Lung (tissue), 12 donors: ENCODE results near the gene GPC6. TPM values are rescaled to one million over a fixed set of nuclear protein-coding genes. Genes with fewer than 3 reads are reported as not detected.

Experiments
- ATAC-seq: fragments of 200-7000 bp; cut with Tn5 transposase; one replicate; pipeline ENCODE4 v1.9.1; 2020; ENCODE audit warnings: moderate number of reproducible peaks; ENCODE audit not compliant: insufficient read depth, low FRiP score
- DNase-seq, 3 donors: peaks; one replicate each; pipeline ENCODE4 v3.0.0-alpha.2; 2013 to 2017
- H3K27ac ChIP-seq, 2 donors: one replicate each; pipeline ENCODE4 v1.5.1; 2013; ENCODE audit warnings: mild to moderate bottlenecking in 2 of 2, moderate library complexity in 2 of 2, control low read depth in 1 of 2, inconsistent platforms in 1 of 2, low read depth in 1 of 2, low read length in 1 of 2
- H3K27me3 ChIP-seq, 3 donors: one replicate each; pipeline ENCODE4 v1.5.1; 2013; ENCODE audit warnings: low read length in 2 of 3; ENCODE audit not compliant: control insufficient read depth in 3 of 3, insufficient read depth in 3 of 3
- H3K36me3 ChIP-seq, 4 donors: one replicate each; pipeline ENCODE4 v1.5.1; 2013; ENCODE audit warnings: low read length in 4 of 4, mild to moderate bottlenecking in 1 of 4, moderate library complexity in 1 of 4; ENCODE audit not compliant: control insufficient read depth in 4 of 4, insufficient read depth in 4 of 4
- H3K4me1 ChIP-seq, 5 donors: one replicate each; pipeline ENCODE4 v1.5.1; 2013; ENCODE audit warnings: low read length in 5 of 5, mild to moderate bottlenecking in 2 of 5, moderate library complexity in 1 of 5; ENCODE audit not compliant: control insufficient read depth in 5 of 5, insufficient read depth in 5 of 5
- H3K4me3 ChIP-seq: one replicate; pipeline ENCODE4 v1.5.1; 2013; ENCODE audit warnings: mild to moderate bottlenecking, control low read depth, moderate library complexity
- H3K9ac ChIP-seq, 2 donors: one replicate each; pipeline ENCODE4 v1.5.1; 2013; ENCODE audit warnings: low read length in 2 of 2, control low read depth in 1 of 2; ENCODE audit not compliant: insufficient read depth in 1 of 2
- H3K9me3 ChIP-seq, 4 donors: one replicate each; pipeline ENCODE4 v1.5.1; 2013; ENCODE audit warnings: low read length in 3 of 4, mild to moderate bottlenecking in 1 of 4, moderate library complexity in 1 of 4; ENCODE audit not compliant: control insufficient read depth in 4 of 4, insufficient read depth in 3 of 4
- CTCF ChIP-seq: IDR thresholded peaks from 2 replicates; pipeline ENCODE4 v1.5.1; 2012; ENCODE audit warnings: mild to moderate bottlenecking; ENCODE audit errors: control extremely low read depth, extremely low read depth
- WGBS, 2 donors: extraction: QIAGEN DNeasy Blood & Tissue Kit; methylation state at CpG; one replicate each; pipeline ENCODE4 v1.1.7; 2013; 5-methylcytosine and 5-hydroxymethylcytosine counted together
- polyA plus RNA-seq, 2 donors: library from polyadenylated mRNA; stranded (reverse); fragments of 200-250 nt; gene quantifications; one replicate each; pipeline ENCODE4 v1.2.1, GENCODE V29; 2013
- total RNA-seq, 2 donors: library from RNA; depleted of rRNA in 1 of 2; stranded (reverse); fragments of >200 nt in 1 of 2; gene quantifications; one replicate each; pipeline ENCODE4 v1.2.1, GENCODE V29; 2014 to 2021
- donor health status: control.
- donor health status: control.
- donor health status: Bipolar disorder and iron deficiency.
- donor health status: healthy.
- donor health status: DM: yes; HTN: yes; CAD: no.

Gene GPC6
- total and polyA plus RNA-seq, 4 donors, result 0.45 to 31.4 (median 4.8) TPM

- 40 to 81% methylated on average over 2 of the region's 2 CpGs for WGBS, 2 donors
- DNase-seq (no peak), ATAC-seq (no peak)
- no peak overlapping the region for H3K27ac ChIP-seq
- H3K27me3 ChIP-seq, result no peaks in the 10 kb centered on the region
- H3K4me1 ChIP-seq, result peaks cover 0 to 1% (median 0%) of the 10 kb centered on the region in 5 donors
- no peaks in the 10 kb centered on the region for H3K9me3 ChIP-seq
- TF ChIP-seq CTCF, result no peak
- no peak overlapping the region for H3K9ac ChIP-seq
- no peaks in the 10 kb centered on the region for H3K36me3 ChIP-seq
- H3K4me3 ChIP-seq, result no peak overlapping the region
Measured at GRCh38 chr13:93262729-93263345, 36.2 kb downstream of the GPC6 start.

GRCh38 chr13:93264876-93265275 is 38.3 kb downstream of the GPC6 start:
- WGBS, 2 donors, result 91 to 95% methylated on average over 2 of the region's 2 CpGs

GRCh38 chr13:93265800-93266199 is 39.2 kb downstream of the GPC6 start:
- Histone ChIP-seq H3K4me1 (peaks cover 0 to 4% (median 1%) of the 10 kb centered on the region in 5 donors), H3K9ac (no peak overlapping the region), H3K27me3 (no peaks in the 10 kb centered on the region), H3K9me3 (no peaks in the 10 kb centered on the region), H3K27ac (no peak overlapping the region), H3K4me3 (no peak overlapping the region), H3K36me3 (no peaks in the 10 kb centered on the region)
- ATAC-seq (no peak), DNase-seq (no peak)
- 57 to 87% methylated on average over 5 of the region's 5 CpGs for WGBS, 2 donors
- TF ChIP-seq CTCF, result no peak

More at GRCh38 chr13:93264876-93265275, 38.3 kb downstream of the GPC6 start:
- Histone ChIP-seq H3K27ac (no peak overlapping the region), H3K36me3 (no peaks in the 10 kb centered on the region), H3K9me3 (no peaks in the 10 kb centered on the region), H3K4me1 (peaks cover 0 to 1% (median 0%) of the 10 kb centered on the region in 5 donors), H3K9ac (no peak overlapping the region), H3K4me3 (no peak overlapping the region), H3K27me3 (no peaks in the 10 kb centered on the region)
- no peak for TF ChIP-seq CTCF
- DNase-seq (no peak), ATAC-seq (no peak)

GRCh38 chr13:93266681-93267080 is 40.1 kb downstream of the GPC6 start:
- Histone ChIP-seq H3K27me3 (no peaks in the 10 kb centered on the region), H3K9me3 (no peaks in the 10 kb centered on the region), H3K9ac (no peak overlapping the region), H3K4me3 (no peak overlapping the region), H3K27ac (no peak overlapping the region), H3K36me3 (no peaks in the 10 kb centered on the region), H3K4me1 (peaks cover 0 to 10% (median 1%) of the 10 kb centered on the region in 5 donors)
- 82 to 84% methylated on average over 1 of the region's 1 CpG for WGBS, 2 donors
- no peak for TF ChIP-seq CTCF
- DNase-seq (no peak), ATAC-seq (no peak)
